Ovary (tissue), 9 donors: ENCODE measurements around the gene CDC42EP5. TPM values are rescaled to one million over a fixed set of nuclear protein-coding genes. Genes with fewer than 3 reads are reported as not detected.
"Not testable (repeated sequence)": the region's sequence is repeated elsewhere in the genome, so short reads cannot be mapped to it uniquely, and the experiment has no call there.

Experiments used
- DNase-seq, 5 donors: peaks; one replicate each; pipeline ENCODE4 v3.0.0-alpha.2; 2019 to 2020
- H3K27ac ChIP-seq, 2 donors: fragments of 200-600 bp; one replicate each; pipeline versions ENCODE4 v1.5.1 to v1.8.0; 2019 to 2022
- H3K27me3 ChIP-seq: fragments of 200-600 bp; one replicate; pipeline ENCODE4 v1.8.0; 2022
- H3K36me3 ChIP-seq: fragments of 200-600 bp; sonication (generic); one replicate; pipeline ENCODE4 v1.5.1; 2019
- H3K4me1 ChIP-seq: one replicate; pipeline ENCODE4 v1.8.1; 2013; ENCODE audit warnings: mild to moderate bottlenecking, moderate library complexity; ENCODE audit not compliant: insufficient read depth
- H3K4me3 ChIP-seq: fragments of 200-600 bp; sonication (generic); one replicate; pipeline ENCODE4 v1.5.1; 2017
- H3K9me3 ChIP-seq, 2 donors: fragments of 200-600 bp in 1 of 2; sonication (generic) in 1 of 2; one replicate each; pipeline versions ENCODE4 v1.5.1 to v1.8.1; 2013 to 2019; ENCODE audit warnings: mild to moderate bottlenecking in 1 of 2, moderate library complexity in 1 of 2
- CTCF ChIP-seq, 3 donors: fragments of 450-650 bp in 2 of 3; fragments of 200-600 bp in 1 of 3; IDR thresholded peaks; one replicate each; pipeline versions ENCODE4 v1.5.1 to v1.8.0; 2016 to 2022; ENCODE audit warnings: antibody characterized with exemption in 3 of 3, mild to moderate bottlenecking in 1 of 3
- EP300 ChIP-seq: sonication (generic); formaldehyde crosslinking; IDR thresholded peaks from one replicate; pipeline ENCODE4 v1.6.1; 2017; ENCODE audit warnings: antibody characterized with exemption
- POLR2A ChIP-seq: fragments of 450-650 bp; IDR thresholded peaks from one replicate; pipeline ENCODE4 v1.6.1; 2017; ENCODE audit warnings: antibody characterized with exemption, mild to moderate bottlenecking, moderate library complexity
- WGBS, 3 donors: extraction: QIAGEN DNeasy Blood & Tissue Kit in 1 of 3; methylation state at CpG; one replicate each; pipeline versions ENCODE4 v1.1.5 to v1.1.7; 2013 to 2017; 5-methylcytosine and 5-hydroxymethylcytosine counted together
- intact Hi-C, 4 donors: fragments of 100-400 bp; cut with DNase I; formaldehyde crosslinking; loops; one replicate each; pipeline versions ENCODE4 v1.11.0 to v1.15.1; 2022 to 2023
- polyA plus RNA-seq, 2 donors: library from polyadenylated mRNA; stranded (reverse); fragments of 200-250 nt in 1 of 2; fragments of 350-450 nt in 1 of 2; fragmentation: Illumina TruSeq in 1 of 2; extraction: RNeasy Lipid Tissue Mini Kit (QIAGEN cat#74804) in 1 of 2; gene quantifications; one replicate each; pipeline ENCODE4 v1.2.3, GENCODE V29; 2013 to 2014
- total RNA-seq, 7 donors: library from RNA; depleted of rRNA in 2 of 7; stranded (reverse); fragments of >200 nt in 2 of 7; fragmentation: NEBNext Ultra II Directional in 3 of 7; extraction: Animal tissue kit (Norgen Biotek cat#: 25700) in 3 of 7; gene quantifications; one replicate each; pipeline versions ENCODE4 v1.1.0 to v1.2.4, GENCODE V29; 2016 to 2023
- donor health status: DM: no; HTN: no; CAD: no; lungs with moderate emphysema.
- donor health status: DM: no; HTN: no; CAD: no.
- donor health status: Bipolar disorder and iron deficiency.
- donor health status: DM: yes; HTN: yes; CAD: no.
- donor health status: DM: no; HTN: no; CAD: no.
- donor health status: DM: yes; HTN: yes; CAD: no.

CDC42EP5 gene
- total and polyA plus RNA-seq, 9 donors = 0.55 to 31.0 (median 17.6) TPM

GRCh38 chr19:54449701-54450069 is 23.4 kb downstream of the CDC42EP5 start:
- Histone ChIP-seq H3K4me1 (peaks cover 7% of the 10 kb centered on the region), H3K9me3 (no peaks in the 10 kb centered on the region), H3K27ac (peak overlapping the region; percentile 78 to 95), H3K27me3 (no peaks in the 10 kb centered on the region), H3K36me3 (no peaks in the 10 kb centered on the region), H3K4me3 (peak overlapping the region; percentile 68)
- WGBS, 3 donors = 0 to 1% (median 0%) methylated on average over 21 of the region's 21 CpGs
- intact Hi-C loops = no loop called here
- no peak for DNase-seq
- TF ChIP-seq POLR2A (no peak), CTCF (IDR thresholded peaks at IDR 0.05) (no peak), EP300 (no peak)

GRCh38 chr19:54448774-54449700 is 24.1 kb downstream of the CDC42EP5 start, which contains the start of gene LENG8:
Gene LENG8, plus strand, starts transcription at chr19:54449199. Its CDS starts 2,146 bp downstream, at chr19:54451345.
- no peaks in the 10 kb centered on the region for H3K9me3 ChIP-seq
- TF ChIP-seq EP300 (peak; percentile 46), POLR2A (peak; percentile 99), CTCF (IDR thresholded peaks at IDR 0.05) (peak in 1 of 3 donors; percentile 29)
- intact Hi-C loops = no loop called here
- peak; percentile 97 to 99 (median 98) for DNase-seq
- 0 to 1% (median 0%) methylated on average over 61 to 96 of the region's 96 CpGs for WGBS, 3 donors
- H3K27me3 ChIP-seq = no peaks in the 10 kb centered on the region
- H3K27ac ChIP-seq = peak within 1 kb of the TSS; percentile 78 to 95
- no peaks in the 10 kb centered on the region for H3K36me3 ChIP-seq
- H3K4me1 ChIP-seq = peaks cover 7% of the 10 kb centered on the region
- H3K4me3 ChIP-seq = peak within 1 kb of the TSS; percentile 68

DNA sequence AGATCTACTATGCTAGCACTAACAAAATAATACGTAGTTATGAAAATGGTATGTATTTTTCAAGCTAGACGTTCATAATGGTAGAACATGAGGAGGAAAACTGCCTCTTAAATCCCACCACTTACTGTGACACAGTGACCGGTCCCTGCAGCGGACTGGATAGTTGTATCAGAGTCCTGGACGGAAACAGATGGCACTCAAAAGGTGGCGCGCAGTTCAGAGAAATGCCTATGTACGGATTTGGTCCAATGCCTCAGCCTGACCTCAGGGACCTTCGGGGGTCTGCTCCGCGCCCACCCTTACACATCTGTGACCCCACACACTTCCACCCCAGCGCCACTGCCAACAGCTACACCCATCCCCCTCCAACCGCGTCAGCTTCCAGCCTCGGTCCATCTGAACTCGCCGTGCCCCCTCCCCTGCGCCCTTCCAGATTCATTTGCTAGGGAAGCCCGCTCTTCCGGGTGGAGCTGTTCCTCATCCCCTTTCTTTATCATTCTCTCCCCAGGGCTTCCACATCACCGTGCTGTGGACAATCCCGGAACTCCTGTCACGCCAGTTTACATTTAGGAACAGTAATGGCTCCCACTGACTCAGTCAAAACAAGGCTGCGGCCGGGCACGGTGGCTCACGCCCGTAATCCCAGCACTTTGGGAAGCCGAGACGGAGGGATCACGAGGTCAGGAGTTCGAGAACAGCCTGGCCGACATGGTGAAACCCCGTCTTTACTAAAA is 24.9 kb downstream of the CDC42EP5 start:
- H3K4me3 ChIP-seq = peak overlapping the region; percentile 68
- TF ChIP-seq EP300 (no peak), CTCF (IDR thresholded peaks at IDR 0.05) (peak in 1 of 3 donors; percentile 6)
- peak; percentile 66 to 86 (median 76) for DNase-seq
- WGBS, 3 donors = 0 to 1% (median 0%) methylated on average over 34 of the region's 34 CpGs
- peak overlapping the region; percentile 78 to 95 for H3K27ac ChIP-seq
- H3K9me3 ChIP-seq = no peaks in the 10 kb centered on the region
- intact Hi-C loops = no loop called here
- H3K36me3 ChIP-seq = no peaks in the 10 kb centered on the region
- H3K27me3 ChIP-seq = no peaks in the 10 kb centered on the region
- peaks cover 7% of the 10 kb centered on the region for H3K4me1 ChIP-seq

DNA sequence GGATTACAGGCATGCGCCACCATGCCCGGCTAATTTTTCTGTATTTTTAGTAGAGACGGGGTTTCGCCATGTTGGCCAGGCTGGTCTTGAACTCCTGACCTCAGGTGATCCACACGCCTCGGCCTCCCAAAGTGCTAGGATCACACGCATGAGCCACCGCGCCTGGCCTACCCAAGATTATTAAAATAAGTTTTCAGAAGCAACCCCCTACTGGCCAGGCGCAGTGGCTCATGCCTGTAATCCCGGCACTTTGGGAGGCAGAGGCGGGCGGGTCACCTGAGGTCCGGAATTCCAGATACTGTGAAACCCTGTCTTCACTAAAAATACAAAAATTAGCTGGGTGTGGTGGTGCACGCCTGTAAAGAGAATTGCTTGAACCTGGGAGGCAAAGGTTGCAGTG is 26.7 kb downstream of the CDC42EP5 start:
- intact Hi-C loops, H3K27me3 ChIP-seq, DNase-seq, H3K4me1 ChIP-seq, H3K27ac ChIP-seq, H3K9me3 ChIP-seq, H3K4me3 ChIP-seq, H3K36me3 ChIP-seq: not testable (repeated sequence)
- WGBS, 3 donors = 84 to 91% (median 86%) methylated on average over 15 of the region's 15 CpGs
